Fibroblast of gingiva (primary cell): ENCODE results near the gene SLFN13.
"Not testable (repeated sequence)": the region's sequence is repeated elsewhere in the genome, so short reads cannot be mapped to it uniquely, and the experiment has no call there.

Experiments
- DNase-seq: peaks from one replicate; pipeline ENCODE4 v3.0.0-alpha.2; 2011; ENCODE audit warnings: low read depth

Gene SLFN13

GRCh38 chr17:35432176-35433074 is 16.1 kb downstream of the SLFN13 start, which contains the start of gene SLFN12:
SLFN12 (minus strand) TSS chr17:35432500; CDS start chr17:35423028, 9,472 bp downstream.
- DNase-seq, result peak; percentile 97

GRCh38 chr17:35429702-35430101 is 18.9 kb downstream of the SLFN13 start:
- DNase-seq, result no peak

DNA sequence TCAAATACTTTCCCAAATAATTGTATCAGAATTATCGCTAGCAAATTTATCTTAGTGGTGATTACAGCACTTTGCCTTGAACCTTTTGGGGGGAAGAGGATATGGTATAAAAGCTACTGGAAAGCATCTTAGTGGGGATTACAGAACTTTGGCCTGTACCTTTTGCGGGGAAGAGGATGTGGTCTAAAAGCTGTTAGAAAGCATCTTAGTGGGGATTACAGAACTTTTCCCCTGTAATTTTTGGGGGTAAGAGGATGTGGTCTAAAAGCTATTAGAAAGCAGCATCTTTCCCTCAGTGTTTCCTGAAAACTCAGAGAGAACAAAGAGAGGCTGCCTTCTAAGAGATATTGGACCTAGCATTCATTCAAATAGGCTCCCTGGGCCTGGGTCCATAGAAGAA is 20.3 kb downstream of the SLFN13 start:
- DNase-seq, result no peak

DNA sequence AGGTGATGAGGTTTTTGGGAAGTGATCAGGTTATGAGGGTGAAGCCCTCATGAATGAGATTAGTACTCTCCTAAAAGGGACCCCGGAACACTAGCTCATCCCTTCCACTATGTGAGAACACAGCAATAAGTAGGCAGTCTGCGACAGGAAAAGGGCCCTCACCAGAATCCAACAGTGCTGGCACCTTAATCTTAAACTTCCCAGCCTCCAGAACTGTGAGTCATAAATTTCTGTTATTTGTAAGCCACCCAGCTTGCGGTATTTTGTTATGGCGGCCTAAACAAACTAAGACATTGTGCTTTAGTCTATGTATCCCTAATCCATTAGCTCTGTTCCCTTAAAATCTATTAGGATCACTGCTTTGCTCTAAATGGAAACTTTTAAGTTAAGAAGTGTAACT is 24.8 kb downstream of the SLFN13 start:
- peak; percentile 2 for DNase-seq

GRCh38 chr17:35421069-35421468 is 27.5 kb downstream of the SLFN13 start:
- DNase-seq, result not testable (repeated sequence)

- DNase-seq, result no peak
Observed at GRCh38 chr17:35416659-35417058, 31.9 kb downstream of the SLFN13 start.

DNA sequence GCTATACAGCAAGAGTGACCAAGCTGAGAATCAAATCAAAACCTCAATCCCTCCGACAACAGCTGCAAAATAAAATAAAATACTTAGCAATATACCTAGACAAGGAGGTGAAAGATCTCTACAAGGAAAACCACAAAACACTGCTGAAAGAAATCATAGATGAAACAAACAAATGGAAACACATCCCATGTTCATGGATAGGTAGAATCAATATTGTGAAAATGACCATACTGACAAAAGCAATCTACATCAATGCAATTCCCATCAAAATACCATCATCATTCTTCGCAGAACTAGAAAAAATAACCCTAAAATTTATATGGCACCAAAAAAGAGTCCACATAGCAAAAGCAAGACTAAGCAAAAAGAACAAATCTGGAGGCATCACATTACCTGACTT is 33.9 kb downstream of the SLFN13 start:
- DNase-seq, result not testable (repeated sequence)

DNA sequence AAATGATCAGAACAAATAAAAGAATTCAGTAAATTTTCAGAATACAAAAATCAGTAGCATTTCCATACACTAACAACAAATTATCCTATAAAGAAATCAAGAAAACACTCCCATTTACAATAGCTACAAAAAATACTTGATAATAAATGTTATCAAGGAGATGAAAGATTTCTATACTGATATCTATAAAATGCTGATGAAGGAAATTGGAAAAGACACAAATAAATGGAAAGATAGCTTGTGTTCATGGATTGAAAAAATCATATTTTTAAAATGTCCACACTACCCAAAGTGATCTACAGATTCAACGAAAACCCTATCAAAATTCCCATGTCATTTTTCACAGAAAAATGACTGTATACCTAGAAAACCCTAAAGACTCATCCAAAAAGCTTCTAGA is 34.3 kb downstream of the SLFN13 start:
- no peak for DNase-seq

GRCh38 chr17:35407531-35407930 is 41.0 kb downstream of the SLFN13 start:
- no peak for DNase-seq

DNA sequence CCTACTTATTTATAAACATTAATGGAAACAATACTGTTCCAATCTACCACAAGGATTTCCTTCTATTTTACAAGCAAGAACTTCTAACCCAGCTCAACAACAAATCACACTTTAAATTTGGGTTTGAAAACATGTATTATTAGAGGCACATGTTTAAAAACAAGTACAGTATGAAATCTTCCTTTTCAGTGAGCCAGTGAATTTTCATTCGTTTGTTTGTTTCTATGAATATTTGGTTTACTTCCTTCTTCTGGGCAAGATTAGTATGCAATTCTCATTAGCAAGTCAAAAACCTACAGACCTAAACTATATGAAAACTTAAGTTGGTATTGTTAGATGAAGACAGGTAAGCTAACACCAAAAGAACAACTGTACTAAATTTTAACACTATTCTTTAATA is 42.0 kb downstream of the SLFN13 start:
- DNase-seq, result no peak

DNA sequence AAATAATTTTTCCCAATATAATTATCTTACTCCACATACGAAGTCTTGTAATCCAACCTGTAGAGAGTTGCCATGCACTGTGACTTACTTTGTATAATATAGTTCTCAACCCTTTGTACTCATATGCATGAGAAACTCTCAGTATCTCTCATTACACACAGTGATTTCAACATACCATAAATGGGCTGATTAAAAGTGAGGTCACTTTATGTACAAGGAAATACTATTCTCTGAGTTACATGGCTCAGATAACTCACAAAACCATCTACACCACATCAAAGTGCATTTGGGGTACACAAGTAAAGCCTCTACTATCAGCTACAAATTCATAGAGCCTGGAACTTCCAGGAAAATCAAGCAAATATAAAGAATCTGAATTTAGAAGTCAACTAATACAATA is 44.2 kb downstream of the SLFN13 start:
- DNase-seq, result no peak

DNA sequence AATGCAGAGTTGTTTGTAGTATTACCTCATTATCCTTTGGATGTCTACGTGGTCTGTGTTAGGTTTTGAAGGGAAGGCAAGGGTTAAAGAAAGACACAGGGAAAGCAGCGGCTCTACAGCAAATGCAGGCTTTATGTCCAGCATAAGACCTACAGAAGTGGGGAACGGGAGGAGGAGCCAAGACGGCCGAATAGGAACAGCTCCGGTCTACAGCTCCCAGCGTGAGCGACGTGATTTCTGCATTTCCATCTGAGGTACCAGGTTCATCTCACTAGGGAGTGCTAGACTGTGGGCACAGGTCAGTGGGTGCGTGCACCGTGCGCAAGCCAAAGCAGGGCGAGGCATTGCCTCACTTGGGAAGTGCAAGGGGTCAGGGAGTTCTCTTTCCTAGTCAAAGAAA is 54.8 kb downstream of the SLFN13 start:
- DNase-seq, result not testable (repeated sequence)

DNA sequence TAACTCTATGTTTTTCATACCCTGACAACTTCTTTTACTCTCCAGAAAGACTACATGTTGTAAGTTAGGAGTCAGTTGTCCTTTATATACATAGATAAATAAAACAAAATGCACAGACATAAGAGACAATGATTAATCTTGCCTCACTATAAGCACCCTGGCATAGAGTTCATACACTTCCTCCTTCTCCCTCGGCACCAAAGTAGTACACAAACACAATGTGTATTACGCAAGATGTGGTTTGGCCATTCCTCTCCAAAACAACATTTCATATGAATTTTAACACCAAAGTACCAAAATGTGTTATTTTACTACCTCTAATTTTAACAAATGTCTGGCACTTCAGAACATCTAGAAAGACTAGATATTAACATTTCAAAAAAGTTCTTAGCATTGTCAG is 57.9 kb downstream of the SLFN13 start:
- peak; percentile 26 for DNase-seq

DNA sequence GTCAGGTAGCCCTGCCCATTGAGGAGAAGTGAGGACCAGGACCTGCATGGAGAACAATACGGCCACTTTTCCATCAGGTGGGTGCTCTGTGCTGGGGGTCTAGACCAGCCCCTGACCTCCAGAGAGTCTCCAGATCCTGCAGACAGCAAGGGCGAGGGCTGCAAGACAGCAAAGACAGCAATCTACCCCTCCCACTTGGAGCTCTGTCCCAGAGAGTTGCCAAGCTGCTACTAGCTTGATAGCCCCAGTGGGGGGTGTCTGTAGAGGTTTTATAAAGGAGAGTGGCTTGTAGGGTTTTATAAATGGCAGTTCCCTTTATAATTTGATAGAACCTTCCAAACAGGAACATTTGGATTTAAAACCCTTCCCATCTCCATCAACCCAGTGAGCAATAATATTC is 58.4 kb downstream of the SLFN13 start:
- no peak for DNase-seq

- DNase-seq, result no peak
Observed at GRCh38 chr17:35387496-35387895, 61.1 kb downstream of the SLFN13 start.
